Ureter (tissue), 1 donor: ENCODE results near the gene SRRM2. TPM values are rescaled to one million over a fixed set of nuclear protein-coding genes. Genes with fewer than 3 reads are reported as not detected.

Experiments used
- DNase-seq: peaks from one replicate; pipeline ENCODE4 v3.0.0-alpha.2; 2020; ENCODE audit warnings: low spot score
- total RNA-seq: library from RNA; stranded (reverse); gene quantifications from one replicate; pipeline ENCODE4 v1.2.4, GENCODE V29; 2023
- donor health status: DM: yes; HTN: yes; CAD: no.

The SRRM2 gene
- total RNA-seq, 1 donor from 2014 or later = 669 TPM

- no peak for DNase-seq
These were observed 10.3 kb downstream of the SRRM2 start for GRCh38 chr16:2762711-2763110.

- DNase-seq = no peak
These were observed 10.7 kb downstream of the SRRM2 start for GRCh38 chr16:2763173-2763572.

GRCh38 chr16:2764718-2765117 is 12.3 kb downstream of the SRRM2 start:
- no peak for DNase-seq

- DNase-seq = no peak
These were observed 13.3 kb downstream of the SRRM2 start for GRCh38 chr16:2765462-2766404.

GRCh38 chr16:2766430-2767139 is 14.1 kb downstream of the SRRM2 start:
- no peak for DNase-seq

- DNase-seq = no peak
These were observed 14.8 kb downstream of the SRRM2 start for GRCh38 chr16:2767140-2767731.

GRCh38 chr16:2767891-2768290 is 15.5 kb downstream of the SRRM2 start:
- no peak for DNase-seq

GRCh38 chr16:2768403-2769089 is 16.1 kb downstream of the SRRM2 start:
- DNase-seq = no peak

GRCh38 chr16:2769100-2769529 is 16.7 kb downstream of the SRRM2 start:
- no peak for DNase-seq

GRCh38 chr16:2769675-2770056 is 17.2 kb downstream of the SRRM2 start:
- DNase-seq = no peak

GRCh38 chr16:2770057-2770951 is 17.9 kb downstream of the SRRM2 start:
- no peak for DNase-seq

- no peak for DNase-seq
These were observed 19.3 kb downstream of the SRRM2 start for GRCh38 chr16:2771496-2772402.

GRCh38 chr16:2773188-2773968 is 20.9 kb downstream of the SRRM2 start:
- DNase-seq = no peak

GRCh38 chr16:2774161-2774891 is 21.9 kb downstream of the SRRM2 start:
- DNase-seq = no peak

GRCh38 chr16:2775131-2775716 is 22.8 kb downstream of the SRRM2 start:
- DNase-seq = no peak

GRCh38 chr16:2775765-2776499 is 23.5 kb downstream of the SRRM2 start:
- no peak for DNase-seq

- DNase-seq = no peak
These were observed 24.2 kb downstream of the SRRM2 start for GRCh38 chr16:2776500-2777139.
